Body of pancreas (tissue), 4 donors: ENCODE data around the gene KIAA2012. TPM values are rescaled to one million over a fixed set of nuclear protein-coding genes. Genes with fewer than 3 reads are reported as not detected.

Source experiments
- ATAC-seq: fragments of 150-250 bp; one replicate; pipeline ENCODE4 v1.9.1; 2016
- DNase-seq, 4 donors: peaks; one replicate each; pipeline ENCODE4 v3.0.0-alpha.2; 2019
- H3K27ac ChIP-seq, 4 donors: fragments of 200-600 bp; sonication (generic); 1 replicate in 3 of 4; 2 replicates in 1 of 4; pipeline versions ENCODE4 v1.5.1 to v1.6.1; 2016 to 2019; ENCODE audit warnings: mild to moderate bottlenecking in 1 of 4, mixed read lengths in 1 of 4, moderate library complexity in 1 of 4
- H3K27me3 ChIP-seq, 2 donors: fragments of 200-600 bp; sonication (generic); one replicate each; pipeline ENCODE4 v1.6.0; 2016; ENCODE audit warnings: mild to moderate bottlenecking in 1 of 2
- H3K36me3 ChIP-seq, 2 donors: fragments of 200-600 bp; sonication (generic); replicated peaks in 1 of 2; 2 replicates each; pipeline ENCODE4 v1.5.1; 2016; ENCODE audit warnings: low read depth in 2 of 2; ENCODE audit not compliant: insufficient read depth in 1 of 2
- H3K4me1 ChIP-seq: fragments of 200-600 bp; sonication (generic); one replicate; pipeline ENCODE4 v1.6.0; 2016
- H3K4me3 ChIP-seq, 2 donors: fragments of 200-600 bp; sonication (generic); 1 replicate in 1 of 2; 2 replicates in 1 of 2; pipeline ENCODE4 v1.5.1; 2016 to 2019
- H3K9me3 ChIP-seq, 3 donors: fragments of 200-600 bp; sonication (generic); 1 replicate in 2 of 3; 2 replicates in 1 of 3; pipeline ENCODE4 v1.5.1; 2016
- CTCF ChIP-seq, 7 experiments: fragments of 450-650 bp in 4 of 7; fragments of 200-600 bp in 3 of 7; sonication (generic) in 3 of 7; IDR thresholded peaks; one replicate each; pipeline ENCODE4 v1.5.1; 2016 to 2019; ENCODE audit warnings: antibody characterized with exemption in 7 of 7
- POLR2A ChIP-seq, 3 donors: fragments of 450-650 bp; IDR thresholded peaks; one replicate each; pipeline ENCODE4 v1.6.1; 2016; ENCODE audit warnings: antibody characterized with exemption in 3 of 3, mild to moderate bottlenecking in 2 of 3
- WGBS, 2 donors: methylation state at CpG; one replicate each; pipeline ENCODE4 v1.1.5; 2017; 5-methylcytosine and 5-hydroxymethylcytosine counted together
- intact Hi-C: fragments of 100-400 bp; cut with DNase I; formaldehyde crosslinking; loops from one replicate; pipeline ENCODE4 v1.15.1; 2023
- total RNA-seq, 2 donors: library from RNA; depleted of rRNA; stranded (reverse); fragments of >200 nt; gene quantifications; one replicate each; pipeline ENCODE4 v1.1.0, GENCODE V29; 2016

KIAA2012 gene
- total RNA-seq, 2 donors from 2014 or later = not detected

GRCh38 chr2:202122163-202122540 lies 49.1 kb downstream of the KIAA2012 start:
- Histone ChIP-seq H3K36me3 (no peaks in the 10 kb centered on the region), H3K27ac (no peak overlapping the region), H3K4me3 (no peak overlapping the region), H3K4me1 (no peaks in the 10 kb centered on the region), H3K27me3 (no peaks in the 10 kb centered on the region), H3K9me3 (no peaks in the 10 kb centered on the region)
- intact Hi-C loops = no loop called here
- DNase-seq = no peak
- no peak for TF ChIP-seq CTCF (IDR thresholded peaks at IDR 0.05)
- no peak for TF ChIP-seq POLR2A (IDR thresholded peaks at IDR 0.05)
- no peak for ATAC-seq
- WGBS, 2 donors = 82 to 83% methylated on average over 4 of the region's 4 CpGs

GRCh38 chr2:202122980-202123720 lies 50.1 kb downstream of the KIAA2012 start:
- DNase-seq (no peak), ATAC-seq (no peak)
- Histone ChIP-seq H3K36me3 (no peaks in the 10 kb centered on the region), H3K27me3 (no peaks in the 10 kb centered on the region), H3K4me1 (no peaks in the 10 kb centered on the region), H3K9me3 (no peaks in the 10 kb centered on the region), H3K4me3 (no peak overlapping the region), H3K27ac (no peak overlapping the region)
- 29 to 37% methylated on average over 19 of the region's 19 CpGs for WGBS, 2 donors
- intact Hi-C loops = no loop called here
- TF ChIP-seq CTCF (IDR thresholded peaks at IDR 0.05) (no peak), POLR2A (IDR thresholded peaks at IDR 0.05) (no peak)

GRCh38 chr2:202124286-202124685 lies 51.2 kb downstream of the KIAA2012 start:
- Histone ChIP-seq H3K27ac (no peak overlapping the region), H3K36me3 (no peaks in the 10 kb centered on the region), H3K27me3 (no peaks in the 10 kb centered on the region), H3K4me3 (no peak overlapping the region), H3K9me3 (no peaks in the 10 kb centered on the region), H3K4me1 (no peaks in the 10 kb centered on the region)
- intact Hi-C loops = no loop called here
- TF ChIP-seq POLR2A (IDR thresholded peaks at IDR 0.05) (no peak), CTCF (IDR thresholded peaks at IDR 0.05) (no peak)
- no peak for ATAC-seq
- WGBS, 2 donors = 57 to 62% methylated on average over 2 of the region's 2 CpGs
- DNase-seq = no peak

GRCh38 chr2:202127687-202128331 lies 54.8 kb downstream of the KIAA2012 start:
- no peak overlapping the region for H3K4me3 ChIP-seq
- no peaks in the 10 kb centered on the region for H3K4me1 ChIP-seq
- no peak for TF ChIP-seq POLR2A (IDR thresholded peaks at IDR 0.05)
- no peak for TF ChIP-seq CTCF (IDR thresholded peaks at IDR 0.05)
- no peaks in the 10 kb centered on the region for H3K9me3 ChIP-seq
- no peak for ATAC-seq
- no peaks in the 10 kb centered on the region for H3K27me3 ChIP-seq
- H3K36me3 ChIP-seq = no peaks in the 10 kb centered on the region
- no peak overlapping the region for H3K27ac ChIP-seq
- WGBS, 2 donors = 53 to 56% methylated on average over 3 of the region's 3 CpGs
- no peak for DNase-seq
- intact Hi-C loops = no loop called here

DNA sequence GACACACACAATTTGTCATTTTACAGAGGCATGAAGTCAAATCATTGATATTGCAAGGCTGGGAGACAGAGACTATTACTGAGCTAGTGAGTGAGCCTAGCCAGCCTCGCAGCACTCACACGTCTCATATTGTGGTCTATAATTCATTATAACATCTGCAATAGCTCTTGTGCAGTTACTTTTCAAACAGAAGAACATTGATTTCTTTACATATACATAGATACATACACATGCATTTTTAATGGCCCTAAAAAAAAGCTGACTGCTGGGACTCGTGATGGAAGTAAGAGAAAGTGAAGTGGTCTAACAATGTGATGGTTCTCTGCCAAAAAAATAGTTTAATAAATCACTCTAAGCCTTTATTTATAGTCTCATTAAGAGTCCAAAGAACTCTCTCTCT lies 56.8 kb downstream of the KIAA2012 start:
- no peak overlapping the region for H3K4me3 ChIP-seq
- H3K27ac ChIP-seq = no peak overlapping the region
- DNase-seq (no peak), ATAC-seq (no peak)
- TF ChIP-seq CTCF (IDR thresholded peaks at IDR 0.05) (no peak), POLR2A (IDR thresholded peaks at IDR 0.05) (no peak)
- no peaks in the 10 kb centered on the region for H3K4me1 ChIP-seq
- WGBS, 2 donors = 67 to 68% methylated on average over 3 of the region's 3 CpGs
- no peaks in the 10 kb centered on the region for H3K36me3 ChIP-seq
- H3K9me3 ChIP-seq = no peaks in the 10 kb centered on the region
- intact Hi-C loops = no loop called here
- no peaks in the 10 kb centered on the region for H3K27me3 ChIP-seq
